Glomerular visceral epithelial cell (primary cell): ENCODE results near the gene SELENON.

Experiments
- DNase-seq: peaks from one replicate; pipeline ENCODE4 v3.0.0-alpha.2; 2016; ENCODE audit errors: extremely low spot score

Gene SELENON

GRCh38 chr1:25862785-25863485, 62.9 kb downstream of the SELENON start:
- DNase-seq: no peak

GRCh38 chr1:25863486-25864262, 63.7 kb downstream of the SELENON start:
- no peak for DNase-seq

DNA sequence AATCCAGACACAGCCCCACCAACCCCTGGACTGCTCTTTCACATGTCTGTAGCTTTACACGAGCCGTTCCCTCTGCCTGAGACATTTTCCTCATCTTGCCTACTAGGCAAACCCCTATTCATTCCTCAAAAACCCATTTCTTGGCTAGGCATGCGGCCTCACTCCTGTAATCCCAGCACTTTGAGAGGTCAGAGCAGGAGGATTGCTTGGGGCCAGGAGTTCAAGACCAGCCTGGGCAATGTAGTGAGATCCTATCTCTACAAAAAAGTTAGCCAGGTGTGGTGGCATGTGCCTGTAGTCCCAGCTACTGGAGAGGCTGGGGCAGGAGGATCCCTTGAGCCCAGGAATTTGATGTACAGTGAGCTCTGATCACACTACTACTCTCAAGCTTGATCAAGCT, 64.4 kb downstream of the SELENON start:
- no peak for DNase-seq

- DNase-seq: no peak
These were observed 66.3 kb downstream of the SELENON start for GRCh38 chr1:25866288-25866687.

GRCh38 chr1:25867210-25867991, 67.4 kb downstream of the SELENON start:
- DNase-seq: peak; percentile 25
